ENCODE results near the gene DYRK3. TPM values are rescaled to one million over a fixed set of nuclear protein-coding genes. Genes with fewer than 3 reads are reported as not detected.

The DYRK3 gene
- total RNA-seq, 1 experiment from 2014 or later: 14.4 TPM

DNA sequence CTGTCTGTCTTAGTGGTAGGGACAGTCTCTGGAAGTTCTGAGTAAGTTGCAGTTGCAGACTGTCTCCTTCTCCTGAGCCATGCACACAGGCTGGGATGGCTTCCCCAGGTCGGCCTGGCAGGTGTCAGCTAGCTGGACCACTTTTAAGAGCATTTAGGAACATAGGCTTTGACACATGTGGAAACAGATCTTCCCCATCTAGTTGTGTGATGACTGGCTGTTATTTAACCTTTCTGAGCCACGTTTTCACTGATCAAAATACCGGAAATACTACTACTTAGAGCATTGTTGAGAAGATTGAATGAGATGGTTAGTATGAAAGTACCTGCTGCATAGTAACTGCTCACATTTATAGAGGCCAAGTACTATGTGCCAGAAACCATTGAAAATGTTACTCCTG, 43.2 kb downstream of the DYRK3 start:
- Histone ChIP-seq H3K36me3 (no peaks in the 10 kb centered on the region), H3K9me3 (replicated peaks) (no peaks in the 10 kb centered on the region), H3K27me3 (no peaks in the 10 kb centered on the region), H3K27ac (no peak overlapping the region), H3K4me3 (no peak overlapping the region), H3K4me1 (peaks cover 40% of the 10 kb centered on the region)
- no peak for DNase-seq

DNA sequence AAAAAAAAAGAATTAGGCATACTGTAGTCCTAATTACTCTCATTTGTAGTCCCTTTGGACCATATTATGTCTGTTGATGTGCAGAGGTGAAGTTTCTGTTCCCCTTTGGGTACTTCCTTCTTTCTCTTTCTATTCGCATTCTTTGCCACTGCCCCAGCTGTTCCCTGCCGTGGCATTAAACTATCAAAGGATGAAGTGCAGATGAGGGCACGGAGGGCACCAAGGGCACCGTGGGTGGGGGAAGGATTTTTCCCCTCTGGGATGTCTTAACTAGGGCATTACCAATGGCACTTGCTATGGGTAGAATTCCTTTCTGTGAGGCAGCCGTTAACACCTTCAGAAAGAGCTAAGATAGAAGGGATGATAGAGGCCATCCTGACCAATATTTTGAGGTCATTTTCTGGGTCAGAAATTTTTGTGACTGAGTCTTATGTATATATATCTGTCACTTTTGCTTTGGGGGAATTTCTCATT, 44.4 kb downstream of the DYRK3 start:
- Histone ChIP-seq H3K4me1 (peaks cover 28% of the 10 kb centered on the region), H3K4me3 (no peak overlapping the region), H3K27me3 (no peaks in the 10 kb centered on the region), H3K9me3 (replicated peaks) (no peaks in the 10 kb centered on the region), H3K27ac (no peak overlapping the region), H3K36me3 (no peaks in the 10 kb centered on the region)
- no peak for DNase-seq

DNA sequence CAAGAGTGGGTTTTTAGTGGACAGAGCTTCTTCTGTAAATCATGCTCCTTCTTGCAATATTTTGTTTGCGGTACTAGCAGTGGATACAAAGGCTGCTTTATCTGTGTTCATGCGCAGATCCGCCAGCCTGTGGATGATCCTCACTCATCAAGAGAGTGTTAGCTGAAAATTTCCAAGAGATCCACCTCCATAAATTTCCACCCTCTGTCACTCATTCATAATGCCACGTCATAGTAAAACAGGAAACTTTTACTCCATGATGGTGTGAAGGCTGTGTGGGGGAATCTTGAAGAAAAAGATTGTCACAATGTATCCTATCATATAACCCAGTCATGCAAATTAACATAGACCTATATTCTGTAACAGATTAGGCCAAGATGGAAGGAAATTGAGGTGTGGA, 44.9 kb downstream of the DYRK3 start:
- Histone ChIP-seq H3K4me1 (peaks cover 24% of the 10 kb centered on the region), H3K36me3 (no peaks in the 10 kb centered on the region), H3K27me3 (no peaks in the 10 kb centered on the region), H3K27ac (no peak overlapping the region), H3K4me3 (no peak overlapping the region), H3K9me3 (replicated peaks) (no peaks in the 10 kb centered on the region)
- DNase-seq: no peak

DNA sequence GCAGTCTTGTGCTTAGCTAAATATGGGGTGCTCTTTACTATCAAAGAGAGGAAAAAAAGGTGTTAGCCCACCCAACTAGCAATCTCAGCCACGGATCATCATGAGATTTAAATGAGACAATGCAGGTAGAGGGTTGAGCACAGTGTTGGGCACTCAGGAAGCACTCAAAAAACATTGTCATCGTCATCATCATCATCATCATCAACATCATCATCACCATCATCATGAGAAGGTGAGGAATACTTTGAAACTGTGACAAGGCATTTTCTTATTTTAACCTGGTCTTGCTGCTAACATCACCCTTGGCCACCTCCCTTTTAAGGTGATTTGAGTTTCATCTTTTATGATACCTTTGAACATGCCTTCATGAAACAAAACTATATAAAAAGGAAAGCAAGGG, 46.0 kb downstream of the DYRK3 start:
- Histone ChIP-seq H3K4me3 (no peak overlapping the region), H3K27ac (no peak overlapping the region), H3K4me1 (peaks cover 15% of the 10 kb centered on the region), H3K27me3 (no peaks in the 10 kb centered on the region), H3K36me3 (no peaks in the 10 kb centered on the region), H3K9me3 (replicated peaks) (no peaks in the 10 kb centered on the region)
- no peak for DNase-seq

DNA sequence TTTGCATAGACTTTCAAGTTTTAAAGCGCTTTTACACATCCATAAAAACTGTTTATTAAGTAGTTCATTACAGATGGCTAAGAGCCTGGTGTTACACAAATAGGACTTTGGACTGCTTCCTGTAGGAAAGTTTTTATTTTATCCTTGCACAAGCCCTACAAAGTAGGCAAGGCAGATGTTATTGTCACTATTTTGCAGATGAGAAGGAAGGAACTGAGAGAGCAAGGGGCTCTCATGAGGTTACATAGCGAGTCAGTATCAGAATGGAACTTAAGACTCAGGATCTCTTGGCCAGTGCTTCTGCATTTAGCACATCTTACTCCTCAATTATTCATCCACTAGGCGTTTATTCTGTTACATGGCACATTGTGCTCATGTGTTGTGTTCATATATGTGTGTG, 46.8 kb downstream of the DYRK3 start:
- H3K27ac ChIP-seq: no peak overlapping the region
- no peaks in the 10 kb centered on the region for H3K9me3 ChIP-seq (replicated peaks)
- H3K27me3 ChIP-seq: no peaks in the 10 kb centered on the region
- peaks cover 11% of the 10 kb centered on the region for H3K4me1 ChIP-seq
- H3K36me3 ChIP-seq: no peaks in the 10 kb centered on the region
- DNase-seq: no peak
- H3K4me3 ChIP-seq: no peak overlapping the region

DNA sequence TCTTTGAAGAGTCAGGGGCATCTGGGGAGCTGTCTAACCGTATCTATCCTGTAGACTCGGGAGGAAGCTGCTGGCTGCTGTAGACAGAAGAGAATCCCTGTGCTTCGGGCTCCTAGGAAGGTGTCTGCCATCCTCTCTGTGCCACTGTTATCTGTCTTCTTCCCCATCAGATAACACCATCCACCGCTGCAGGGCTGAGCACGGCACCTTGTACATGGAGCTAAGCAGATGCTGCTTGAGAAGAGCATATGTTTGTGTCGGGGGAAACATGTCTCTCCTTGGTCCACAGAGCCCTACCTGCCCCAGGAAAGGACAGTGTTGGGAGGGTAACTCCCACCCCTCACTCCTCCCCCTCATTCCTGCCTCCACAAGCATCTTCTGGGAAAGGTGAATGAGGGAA, 48.0 kb downstream of the DYRK3 start:
- Histone ChIP-seq H3K4me1 (peaks cover 23% of the 10 kb centered on the region), H3K36me3 (no peaks in the 10 kb centered on the region), H3K27me3 (no peaks in the 10 kb centered on the region), H3K27ac (no peak overlapping the region), H3K9me3 (replicated peaks) (no peaks in the 10 kb centered on the region), H3K4me3 (no peak overlapping the region)
- no peak for DNase-seq

DNA sequence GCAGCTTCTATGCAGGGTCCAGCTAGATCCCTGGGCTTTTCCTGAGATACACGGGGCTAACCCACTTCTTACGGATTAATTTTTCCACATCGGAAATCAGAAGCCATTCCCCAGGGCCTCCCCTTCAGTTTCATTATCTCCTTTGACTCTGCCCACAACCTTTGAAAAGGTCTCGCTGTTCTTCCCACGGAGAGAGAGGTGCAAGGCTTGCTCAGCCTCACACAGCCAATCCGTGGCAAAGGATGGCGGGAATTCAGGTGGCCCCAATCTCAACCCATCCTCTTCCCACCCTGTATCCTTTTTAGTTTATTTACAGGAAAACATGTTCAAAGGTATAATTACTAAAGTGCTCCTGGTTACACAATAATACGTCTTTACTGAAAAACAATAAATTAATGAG, 48.7 kb downstream of the DYRK3 start:
- no peak overlapping the region for H3K27ac ChIP-seq
- H3K36me3 ChIP-seq: no peaks in the 10 kb centered on the region
- no peaks in the 10 kb centered on the region for H3K27me3 ChIP-seq
- no peak for DNase-seq
- peaks cover 30% of the 10 kb centered on the region for H3K4me1 ChIP-seq
- no peaks in the 10 kb centered on the region for H3K9me3 ChIP-seq (replicated peaks)
- H3K4me3 ChIP-seq: no peak overlapping the region; the same call in 1 of the 2 replicates

DNA sequence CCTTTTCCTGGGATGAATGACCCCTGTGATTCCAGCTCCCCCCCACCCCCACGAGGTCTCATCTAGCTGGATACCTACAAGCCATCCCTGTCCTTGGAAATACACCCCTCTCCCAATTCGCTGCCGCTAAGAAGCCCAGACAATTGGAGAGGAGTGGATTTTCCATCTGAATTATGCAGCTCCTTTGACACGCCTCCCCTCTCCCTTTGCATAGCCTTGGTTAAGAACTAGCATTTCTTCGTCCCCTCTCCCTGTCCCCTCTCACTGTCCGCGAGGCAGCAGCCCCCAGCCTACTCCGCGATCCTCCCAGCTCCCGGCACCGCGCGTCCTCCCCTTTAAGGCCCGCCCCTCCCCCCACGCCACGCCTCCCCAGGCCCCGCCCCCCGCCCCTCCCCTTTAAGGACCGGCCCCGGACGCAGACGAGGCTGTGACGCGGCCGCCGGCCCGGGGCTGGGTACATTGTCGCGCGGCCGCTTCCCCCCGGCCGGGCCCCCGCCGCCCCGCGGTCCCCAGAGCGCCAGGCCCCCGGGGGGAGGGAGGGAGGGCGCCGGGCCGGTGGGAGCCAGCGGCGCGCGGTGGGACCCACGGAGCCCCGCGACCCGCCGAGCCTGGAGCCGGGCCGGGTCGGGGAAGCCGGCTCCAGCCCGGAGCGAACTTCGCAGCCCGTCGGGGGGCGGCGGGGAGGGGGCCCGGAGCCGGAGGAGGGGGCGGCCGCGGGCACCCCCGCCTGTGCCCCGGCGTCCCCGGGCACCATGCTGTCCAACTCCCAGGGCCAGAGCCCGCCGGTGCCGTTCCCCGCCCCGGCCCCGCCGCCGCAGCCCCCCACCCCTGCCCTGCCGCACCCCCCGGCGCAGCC, 49.4 kb downstream of the DYRK3 start, which contains the start of gene MAPKAPK2:
Gene MAPKAPK2, plus strand, starts transcription at position 428 of the 856 bp plus-strand sequence. Its CDS starts 325 bp downstream, at position 753.
- Histone ChIP-seq H3K4me1 (peaks cover 31% of the 10 kb centered on the region), H3K36me3 (no peaks in the 10 kb centered on the region), H3K27ac (peak within 1 kb of the TSS; percentile 95), H3K4me3 (peak within 1 kb of the TSS; percentile 85), H3K27me3 (no peaks in the 10 kb centered on the region), H3K9me3 (replicated peaks) (no peaks in the 10 kb centered on the region)
- peak; percentile 78 to 86 for DNase-seq

DNA sequence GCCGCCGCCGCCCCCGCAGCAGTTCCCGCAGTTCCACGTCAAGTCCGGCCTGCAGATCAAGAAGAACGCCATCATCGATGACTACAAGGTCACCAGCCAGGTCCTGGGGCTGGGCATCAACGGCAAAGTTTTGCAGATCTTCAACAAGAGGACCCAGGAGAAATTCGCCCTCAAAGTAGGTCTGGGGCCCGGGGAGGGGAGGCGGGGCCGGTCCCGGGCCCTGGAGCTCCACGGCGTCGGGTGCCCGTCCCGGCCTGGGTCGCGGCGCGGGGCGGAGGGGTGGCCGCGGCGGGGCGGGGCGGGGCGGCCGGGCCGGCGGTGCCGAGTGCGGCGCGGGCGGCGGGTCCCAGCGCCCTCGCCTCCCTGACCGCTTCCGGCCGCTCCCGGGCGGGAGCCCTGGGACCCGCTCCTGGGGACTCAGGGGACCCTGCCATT, 50.0 kb downstream of the DYRK3 start:
- H3K27me3 ChIP-seq: no peaks in the 10 kb centered on the region
- peak in 1 of 2 experiments; percentile 43 for DNase-seq
- H3K4me3 ChIP-seq: peak overlapping the region; percentile 85
- no peaks in the 10 kb centered on the region for H3K9me3 ChIP-seq (replicated peaks)
- H3K4me1 ChIP-seq: peaks cover 26% of the 10 kb centered on the region
- H3K36me3 ChIP-seq: no peaks in the 10 kb centered on the region
- H3K27ac ChIP-seq: peak overlapping the region; percentile 95

DNA sequence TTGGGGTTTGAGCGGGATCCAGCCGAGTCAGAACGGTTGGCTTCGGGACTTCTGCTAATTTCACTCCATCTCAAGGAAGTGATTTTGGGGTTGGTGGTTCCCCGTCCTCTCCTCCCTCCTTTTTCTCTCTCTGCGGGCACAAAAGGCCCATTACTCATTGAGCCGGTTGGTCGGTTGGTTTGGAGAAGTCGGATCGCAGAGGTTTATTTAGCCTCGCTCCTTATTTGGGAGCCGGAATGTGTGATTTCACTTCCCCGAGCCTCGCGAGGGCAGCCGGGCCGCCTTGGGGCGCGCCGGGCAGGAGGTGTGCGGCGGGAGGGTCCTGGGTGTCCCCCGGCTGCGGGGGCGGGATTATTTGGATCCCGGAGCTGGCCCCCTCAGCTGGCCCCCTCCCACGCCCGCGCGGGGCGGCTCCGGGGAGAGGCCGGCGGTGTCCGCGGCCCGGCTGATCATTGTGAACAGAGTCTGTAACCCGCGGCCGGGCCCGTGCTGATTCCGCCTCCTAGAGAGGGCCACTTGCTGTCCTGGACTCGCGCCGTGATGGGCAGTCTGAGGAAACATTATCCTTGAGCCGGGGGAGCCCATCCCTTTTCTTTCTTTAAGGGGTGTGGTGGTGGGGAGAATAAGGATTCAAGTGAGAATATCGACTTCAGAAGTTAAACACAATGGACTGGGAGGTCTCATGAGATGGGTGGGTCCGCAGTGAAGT, 50.6 kb downstream of the DYRK3 start:
- no peaks in the 10 kb centered on the region for H3K36me3 ChIP-seq
- H3K4me1 ChIP-seq: peaks cover 22% of the 10 kb centered on the region
- no peaks in the 10 kb centered on the region for H3K27me3 ChIP-seq
- H3K9me3 ChIP-seq (replicated peaks): no peaks in the 10 kb centered on the region
- H3K4me3 ChIP-seq: peak overlapping the region; percentile 85
- H3K27ac ChIP-seq: peak overlapping the region; percentile 95
- DNase-seq: peak; percentile 67 to 77

DNA sequence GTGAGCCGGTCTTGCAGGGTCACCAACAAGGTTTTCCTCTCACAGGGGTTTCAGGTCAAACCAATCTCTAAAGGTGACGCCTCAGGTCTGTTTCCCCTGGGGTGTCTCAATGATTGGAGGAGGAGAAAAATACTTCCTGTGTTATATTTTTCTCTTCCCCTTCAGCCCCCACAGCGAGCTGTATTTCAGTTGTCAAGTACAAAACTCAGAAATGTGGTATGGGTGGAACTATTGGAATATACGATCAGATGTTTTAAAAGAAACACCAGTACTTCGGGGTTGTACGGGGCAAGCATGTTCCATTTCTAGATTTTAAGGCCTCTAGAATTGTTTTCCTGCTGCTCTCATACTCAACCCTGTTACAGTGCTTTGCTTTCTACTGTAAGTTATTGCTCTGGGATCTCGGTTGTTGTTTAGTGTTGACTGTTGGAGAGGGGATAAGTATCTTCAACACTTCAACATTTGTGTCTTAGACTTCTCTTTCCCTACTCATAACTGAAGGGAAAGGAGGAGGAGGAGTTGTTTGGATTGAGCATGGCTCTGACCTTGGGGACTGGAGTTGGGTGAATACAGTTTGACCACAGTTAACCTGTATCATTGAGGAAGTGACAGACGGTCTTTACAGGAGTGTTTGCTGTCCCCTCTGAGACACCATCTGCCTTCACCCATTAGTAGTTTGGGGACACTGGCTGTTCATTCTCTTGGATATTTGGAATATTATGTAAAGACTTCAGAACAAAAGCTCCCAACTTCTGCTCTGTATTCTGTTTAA, 51.3 kb downstream of the DYRK3 start:
- H3K4me3 ChIP-seq: peak overlapping the region; percentile 85

DNA sequence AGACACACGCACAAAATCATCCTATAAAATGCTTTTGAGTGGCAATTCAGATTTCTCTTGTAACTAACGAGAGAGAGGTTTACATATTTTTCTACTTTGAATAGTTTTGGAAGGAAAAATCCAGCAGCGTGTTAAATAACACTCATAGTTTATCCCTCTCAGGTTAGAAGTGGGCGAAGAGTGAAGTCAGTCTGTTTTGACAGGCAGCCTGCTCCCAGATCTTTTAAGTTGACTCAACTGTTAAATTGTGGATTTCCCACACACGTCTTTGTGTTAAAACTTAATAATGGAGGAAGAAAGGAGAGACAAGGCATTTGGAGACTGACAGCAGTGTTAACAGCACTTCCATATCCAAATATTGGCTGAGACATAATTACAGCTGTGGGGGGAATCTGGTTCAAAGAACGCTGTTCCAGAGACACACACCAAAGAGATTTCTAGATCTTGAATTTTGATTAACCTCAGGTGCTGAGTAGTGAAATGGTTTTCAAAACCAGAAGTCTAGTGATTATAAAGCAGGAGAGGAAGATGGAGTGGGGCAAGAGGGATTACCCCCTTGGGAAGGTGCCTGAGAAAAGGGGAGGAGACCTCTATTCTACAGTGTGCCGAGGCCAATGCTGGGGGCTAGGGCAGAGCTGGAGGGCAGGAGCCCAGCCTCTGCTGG, 52.0 kb downstream of the DYRK3 start:
- Histone ChIP-seq H3K4me1 (peaks cover 31% of the 10 kb centered on the region), H3K36me3 (no peaks in the 10 kb centered on the region), H3K4me3 (peak overlapping the region; percentile 85; the same call in 1 of the 2 replicates), H3K27ac (peak overlapping the region; percentile 4; the same call in 1 of the 2 replicates), H3K9me3 (replicated peaks) (no peaks in the 10 kb centered on the region), H3K27me3 (no peaks in the 10 kb centered on the region)
- no peak for DNase-seq

More for the DNA sequence above, 51.3 kb downstream of the DYRK3 start:
- Histone ChIP-seq H3K4me1 (peaks cover 24% of the 10 kb centered on the region), H3K36me3 (no peaks in the 10 kb centered on the region), H3K27ac (peak overlapping the region; percentile 95), H3K9me3 (replicated peaks) (no peaks in the 10 kb centered on the region), H3K27me3 (no peaks in the 10 kb centered on the region)
- DNase-seq: no peak

DNA sequence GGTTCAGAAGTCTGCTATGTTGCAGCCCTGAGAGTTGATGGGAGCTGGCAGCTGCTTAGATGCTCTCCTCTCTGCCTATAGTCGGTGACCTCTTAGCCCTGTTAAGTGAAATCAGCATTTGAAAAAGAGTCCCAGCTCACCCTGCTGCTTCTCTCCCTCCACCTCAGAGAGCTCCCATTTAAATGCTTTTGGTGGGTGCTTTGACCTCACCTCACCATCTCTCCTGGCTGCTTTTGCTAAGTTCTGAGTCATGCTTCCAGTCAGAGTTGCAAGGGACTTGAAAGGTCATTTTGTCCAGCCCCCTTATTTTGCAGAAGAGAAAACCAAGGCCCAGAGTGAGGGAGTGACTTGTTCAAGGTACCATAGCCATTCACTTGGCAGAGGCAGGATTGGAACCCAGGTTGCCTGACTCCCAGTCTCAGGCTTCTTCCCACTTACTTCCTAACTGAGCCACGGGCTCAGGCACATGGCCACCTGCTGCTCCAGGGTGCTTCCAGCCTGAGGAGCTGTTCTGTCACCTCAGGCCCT, 52.6 kb downstream of the DYRK3 start:
- Histone ChIP-seq H3K27me3 (no peaks in the 10 kb centered on the region), H3K4me1 (peaks cover 37% of the 10 kb centered on the region), H3K27ac (peak overlapping the region; percentile 4; the same call in 1 of the 2 replicates), H3K36me3 (no peaks in the 10 kb centered on the region), H3K4me3 (no peak overlapping the region; the same call in 1 of the 2 replicates), H3K9me3 (replicated peaks) (no peaks in the 10 kb centered on the region)
- peak; percentile 75 to 84 for DNase-seq

DNA sequence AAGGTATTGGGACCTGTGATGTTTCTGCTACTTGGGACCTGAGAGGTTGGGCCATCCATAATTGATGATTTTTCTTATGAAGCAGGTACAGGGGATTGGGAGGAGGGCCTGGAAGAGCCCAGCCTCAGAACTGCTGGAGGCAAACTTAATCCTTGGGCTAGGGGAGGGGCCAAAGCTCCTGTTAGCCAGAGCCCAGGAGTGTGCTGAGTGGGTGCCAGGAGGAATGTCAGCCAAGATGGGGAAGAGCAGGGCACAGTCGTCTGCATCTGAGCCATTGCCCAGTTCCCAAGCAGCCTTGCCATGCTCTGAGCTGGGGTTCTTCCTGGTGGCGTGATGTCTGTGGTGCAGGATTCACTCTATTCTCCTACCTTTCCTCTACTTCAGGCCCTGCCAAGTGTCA, 55.2 kb downstream of the DYRK3 start:
- no peaks in the 10 kb centered on the region for H3K36me3 ChIP-seq
- no peak for DNase-seq
- peaks cover 57% of the 10 kb centered on the region for H3K4me1 ChIP-seq
- no peaks in the 10 kb centered on the region for H3K27me3 ChIP-seq
- no peak overlapping the region for H3K27ac ChIP-seq
- H3K4me3 ChIP-seq: no peak overlapping the region
- no peaks in the 10 kb centered on the region for H3K9me3 ChIP-seq (replicated peaks)

Measured in SJCRH30 (cell line).